DND-41 (cell line): ENCODE measurements around the gene CHST3.

Experiments used
- EZH2 ChIP-seq: IDR thresholded peaks from 3 replicates; pipeline ENCODE4 v1.6.1; 2012; ENCODE audit warnings: borderline replicate concordance, low read depth, mild to moderate bottlenecking, moderate library complexity, low read length, inconsistent platforms; ENCODE audit not compliant: severe bottlenecking
- TF ChIP-seq, protein P1 (sequence below): IDR thresholded peaks from 2 replicates; pipeline ENCODE4 v1.5.1; 2012; ENCODE audit warnings: borderline replicate concordance, low read length, moderate library complexity, mild to moderate bottlenecking; ENCODE audit not compliant: poor library complexity, severe bottlenecking; ENCODE audit errors: extremely low read depth

DNA sequence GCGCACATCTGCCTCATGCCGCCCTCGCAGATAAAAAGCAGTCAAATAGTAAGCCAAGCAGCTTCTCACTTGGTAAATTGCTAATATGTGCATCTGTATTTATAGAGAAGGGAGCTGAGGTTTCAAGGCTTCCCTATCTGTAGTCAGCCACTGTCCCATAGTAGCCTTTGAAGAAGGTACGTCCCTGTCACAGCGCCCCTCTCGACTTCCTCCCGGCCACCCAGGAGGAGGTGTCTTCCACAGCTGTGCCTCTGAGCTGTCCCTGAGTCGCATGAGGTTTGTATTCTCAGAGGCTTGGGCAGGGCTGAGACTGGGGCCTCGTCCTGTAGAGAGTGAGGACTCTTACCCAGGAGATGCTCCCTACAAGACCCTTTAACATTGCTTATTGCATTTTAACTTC, 75.2 kb downstream of the CHST3 start:
- TF ChIP-seq, protein P1, sequence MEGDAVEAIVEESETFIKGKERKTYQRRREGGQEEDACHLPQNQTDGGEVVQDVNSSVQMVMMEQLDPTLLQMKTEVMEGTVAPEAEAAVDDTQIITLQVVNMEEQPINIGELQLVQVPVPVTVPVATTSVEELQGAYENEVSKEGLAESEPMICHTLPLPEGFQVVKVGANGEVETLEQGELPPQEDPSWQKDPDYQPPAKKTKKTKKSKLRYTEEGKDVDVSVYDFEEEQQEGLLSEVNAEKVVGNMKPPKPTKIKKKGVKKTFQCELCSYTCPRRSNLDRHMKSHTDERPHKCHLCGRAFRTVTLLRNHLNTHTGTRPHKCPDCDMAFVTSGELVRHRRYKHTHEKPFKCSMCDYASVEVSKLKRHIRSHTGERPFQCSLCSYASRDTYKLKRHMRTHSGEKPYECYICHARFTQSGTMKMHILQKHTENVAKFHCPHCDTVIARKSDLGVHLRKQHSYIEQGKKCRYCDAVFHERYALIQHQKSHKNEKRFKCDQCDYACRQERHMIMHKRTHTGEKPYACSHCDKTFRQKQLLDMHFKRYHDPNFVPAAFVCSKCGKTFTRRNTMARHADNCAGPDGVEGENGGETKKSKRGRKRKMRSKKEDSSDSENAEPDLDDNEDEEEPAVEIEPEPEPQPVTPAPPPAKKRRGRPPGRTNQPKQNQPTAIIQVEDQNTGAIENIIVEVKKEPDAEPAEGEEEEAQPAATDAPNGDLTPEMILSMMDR, result no peak
- no peak for TF ChIP-seq EZH2
